HepG2 (cell line): ENCODE data around the gene ST3GAL4. TPM values are rescaled to one million over a fixed set of nuclear protein-coding genes. Genes with fewer than 3 reads are reported as not detected.

Experiments used
- ARHGAP35 ChIP-seq: sonication (generic); formaldehyde crosslinking; IDR thresholded peaks from 2 replicates; pipeline ENCODE4 v1.9.0; 2022; ENCODE audit warnings: mild to moderate bottlenecking, inconsistent platforms, moderate library complexity, missing genetic modification reagents, borderline replicate concordance
- ESRRA ChIP-seq: sonication (generic); formaldehyde crosslinking; IDR thresholded peaks from 2 replicates; pipeline ENCODE4 v1.5.1; 2020; ENCODE audit warnings: mild to moderate bottlenecking, low read depth, missing genetic modification reagents
- ETS1 ChIP-seq: sonication (generic); formaldehyde crosslinking; IDR thresholded peaks from 2 replicates; pipeline ENCODE4 v1.4.0; 2020; ENCODE audit warnings: missing genetic modification reagents
- HNF4A ChIP-seq: sonication (generic); formaldehyde crosslinking; IDR thresholded peaks from 2 replicates; pipeline ENCODE4 v1.4.0; 2020; ENCODE audit warnings: missing genetic modification reagents
- JUNB ChIP-seq: sonication (generic); formaldehyde crosslinking; IDR thresholded peaks from 2 replicates; pipeline ENCODE4 v1.8.0; 2022; ENCODE audit warnings: missing genetic modification reagents, mild to moderate bottlenecking, borderline replicate concordance
- MYC ChIP-seq: sonication (generic); formaldehyde crosslinking; IDR thresholded peaks from 2 replicates; pipeline ENCODE4 v1.9.0; 2021; ENCODE audit warnings: missing genetic modification reagents, borderline replicate concordance
- TAF1 ChIP-seq: sonication (generic); formaldehyde crosslinking; IDR thresholded peaks from 2 replicates; pipeline ENCODE4 v1.4.0; 2020; ENCODE audit warnings: missing genetic modification reagents
- TFDP2 ChIP-seq: sonication (generic); formaldehyde crosslinking; IDR thresholded peaks from 2 replicates; pipeline ENCODE4 v1.4.0; 2020; ENCODE audit warnings: missing genetic modification reagents
- TMF1 ChIP-seq: sonication (generic); formaldehyde crosslinking; IDR thresholded peaks from 2 replicates; pipeline ENCODE4 v1.8.1; 2022; ENCODE audit warnings: low read depth, missing genetic modification reagents
- ZBTB43 ChIP-seq: sonication (generic); formaldehyde crosslinking; conservative IDR thresholded peaks from 2 replicates; pipeline ENCODE4 v1.4.0; 2020; ENCODE audit warnings: missing genetic modification reagents
- ZFYVE20 ChIP-seq: sonication (generic); formaldehyde crosslinking; IDR thresholded peaks from 2 replicates; pipeline ENCODE4 v1.8.0; 2023; ENCODE audit warnings: low read depth, mild to moderate bottlenecking, moderate library complexity, missing genetic modification reagents, borderline replicate concordance
- ZNF138 ChIP-seq: sonication (generic); formaldehyde crosslinking; IDR thresholded peaks from 2 replicates; pipeline ENCODE4 v1.5.0; 2020; ENCODE audit warnings: mild to moderate bottlenecking, low read depth, missing genetic modification reagents
- ZNF670 ChIP-seq: sonication (generic); formaldehyde crosslinking; IDR thresholded peaks from 2 replicates; pipeline ENCODE4 v1.8.0; 2022; ENCODE audit warnings: mild to moderate bottlenecking, missing genetic modification reagents, borderline replicate concordance
- polyA plus RNA-seq, 8 experiments: library from polyadenylated mRNA; depleted of rRNA in 3 of 8; stranded (reverse) in 7 of 8; unstranded in 1 of 8; fragments of >200 nt; fragmentation: Illumina TruSeq in 4 of 8; extraction: Trizol in 4 of 8; gene quantifications; 2 replicates each; pipeline versions ENCODE4 v1.2.1 to v1.2.3, GENCODE V29; 2011 to 2016; ENCODE audit warnings: low read depth in 4 of 8, missing spikeins in 1 of 8, mixed read lengths in 1 of 8; ENCODE audit not compliant: insufficient read depth in 1 of 8
- total RNA-seq, 5 experiments: library from RNA; depleted of rRNA; stranded (reverse); fragments of >200 nt; fragmentation: Illumina TruSeq; extraction: Trizol; gene quantifications; 2 replicates each; pipeline ENCODE4 v1.2.3, GENCODE V29; 2016; ENCODE audit warnings: low read depth in 1 of 5
- TF ChIP-seq, protein P1 (sequence below): sonication (generic); formaldehyde crosslinking; IDR thresholded peaks from 2 replicates; pipeline ENCODE4 v1.8.0; 2022; ENCODE audit warnings: missing genetic modification reagents, mild to moderate bottlenecking, moderate library complexity, borderline replicate concordance
- TF ChIP-seq, protein P2 (sequence below): sonication (generic); formaldehyde crosslinking; IDR thresholded peaks from 2 replicates; pipeline ENCODE4 v1.4.0; 2020; ENCODE audit warnings: mild to moderate bottlenecking, low read depth, missing genetic modification reagents

Gene ST3GAL4
- total and polyA plus RNA-seq, 2 of the 13 experiments (the other 11 are each of a cell fraction or from before 2014, with no cell fraction given) = 9.1 to 13.3 TPM

DNA sequence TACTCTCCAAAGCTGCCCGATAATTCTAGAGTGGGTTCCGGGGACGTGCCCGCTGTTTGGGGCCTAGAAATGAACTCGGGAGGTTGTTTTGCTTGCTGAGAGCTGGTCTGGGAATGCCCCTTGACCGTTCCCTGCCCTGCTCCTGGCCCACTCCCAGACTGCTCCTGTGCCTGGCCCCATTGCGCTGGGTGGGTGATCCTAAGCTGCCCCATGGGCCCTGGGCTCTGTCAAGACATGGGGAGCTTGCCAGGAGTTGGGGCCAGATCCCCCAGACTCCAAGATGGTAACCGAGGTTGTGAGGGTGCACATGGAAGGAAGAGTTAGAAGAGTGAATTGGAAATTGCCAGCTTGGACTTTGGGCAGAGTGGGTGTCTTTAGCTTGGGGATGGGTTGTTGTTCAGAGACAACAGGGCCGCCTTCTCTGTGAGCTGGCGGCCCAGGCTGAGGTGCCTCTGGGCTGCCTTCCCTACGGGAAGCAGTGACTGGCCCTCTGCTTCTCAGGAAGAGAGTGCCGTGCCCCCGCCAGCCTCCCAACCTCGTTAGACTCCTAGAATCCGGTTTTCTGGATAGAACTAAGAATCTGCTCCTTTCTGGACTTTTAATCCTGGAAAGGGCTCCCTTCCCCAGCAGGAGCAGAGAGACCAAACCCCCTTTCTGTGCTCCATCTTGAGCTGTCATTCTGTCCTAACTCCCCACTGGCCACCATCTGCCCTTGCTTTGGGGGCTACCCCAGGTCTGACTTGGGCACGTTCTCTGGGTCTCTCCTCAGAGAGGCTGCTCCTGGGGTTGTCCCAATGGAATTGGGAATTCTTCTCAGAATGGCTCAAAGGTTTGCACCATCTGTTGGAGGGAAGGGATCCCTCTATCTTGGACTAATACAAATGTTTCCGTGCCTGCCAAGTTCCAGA is 1.8 kb downstream of the ST3GAL4 start (continued):
- TF ChIP-seq ZNF138 (CRISPR knock-in tag) (no peak), ARHGAP35 (CRISPR knock-in tag) (no peak), ESRRA (CRISPR knock-in tag) (no peak), ZFYVE20 (CRISPR knock-in tag) (no peak), ETS1 (0 out of 2 replicates have a peak, but pooled peaks have one; percentile 41), ZBTB43 (no peak), MYC (CRISPR knock-in tag) (peak; percentile 22; the same call in 1 of the 2 replicates), HNF4A (CRISPR knock-in tag) (peak; percentile 34; the same call in 1 of the 2 replicates), TAF1 (CRISPR knock-in tag) (peak; percentile 0; the same call in 1 of the 2 replicates), ZNF670 (0 out of 2 replicates have a peak, but pooled peaks have one; percentile 58), TFDP2 (CRISPR knock-in tag) (no peak), JUNB (no peak), TMF1 (CRISPR knock-in tag) (no peak)
- TF ChIP-seq, protein P1, sequence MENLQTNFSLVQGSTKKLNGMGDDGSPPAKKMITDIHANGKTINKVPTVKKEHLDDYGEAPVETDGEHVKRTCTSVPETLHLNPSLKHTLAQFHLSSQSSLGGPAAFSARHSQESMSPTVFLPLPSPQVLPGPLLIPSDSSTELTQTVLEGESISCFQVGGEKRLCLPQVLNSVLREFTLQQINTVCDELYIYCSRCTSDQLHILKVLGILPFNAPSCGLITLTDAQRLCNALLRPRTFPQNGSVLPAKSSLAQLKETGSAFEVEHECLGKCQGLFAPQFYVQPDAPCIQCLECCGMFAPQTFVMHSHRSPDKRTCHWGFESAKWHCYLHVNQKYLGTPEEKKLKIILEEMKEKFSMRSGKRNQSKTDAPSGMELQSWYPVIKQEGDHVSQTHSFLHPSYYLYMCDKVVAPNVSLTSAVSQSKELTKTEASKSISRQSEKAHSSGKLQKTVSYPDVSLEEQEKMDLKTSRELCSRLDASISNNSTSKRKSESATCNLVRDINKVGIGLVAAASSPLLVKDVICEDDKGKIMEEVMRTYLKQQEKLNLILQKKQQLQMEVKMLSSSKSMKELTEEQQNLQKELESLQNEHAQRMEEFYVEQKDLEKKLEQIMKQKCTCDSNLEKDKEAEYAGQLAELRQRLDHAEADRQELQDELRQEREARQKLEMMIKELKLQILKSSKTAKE = no peak
- TF ChIP-seq, protein P2, sequence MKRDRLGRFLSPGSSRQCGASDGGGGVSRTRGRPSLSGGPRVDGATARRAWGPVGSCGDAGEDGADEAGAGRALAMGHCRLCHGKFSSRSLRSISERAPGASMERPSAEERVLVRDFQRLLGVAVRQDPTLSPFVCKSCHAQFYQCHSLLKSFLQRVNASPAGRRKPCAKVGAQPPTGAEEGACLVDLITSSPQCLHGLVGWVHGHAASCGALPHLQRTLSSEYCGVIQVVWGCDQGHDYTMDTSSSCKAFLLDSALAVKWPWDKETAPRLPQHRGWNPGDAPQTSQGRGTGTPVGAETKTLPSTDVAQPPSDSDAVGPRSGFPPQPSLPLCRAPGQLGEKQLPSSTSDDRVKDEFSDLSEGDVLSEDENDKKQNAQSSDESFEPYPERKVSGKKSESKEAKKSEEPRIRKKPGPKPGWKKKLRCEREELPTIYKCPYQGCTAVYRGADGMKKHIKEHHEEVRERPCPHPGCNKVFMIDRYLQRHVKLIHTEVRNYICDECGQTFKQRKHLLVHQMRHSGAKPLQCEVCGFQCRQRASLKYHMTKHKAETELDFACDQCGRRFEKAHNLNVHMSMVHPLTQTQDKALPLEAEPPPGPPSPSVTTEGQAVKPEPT = no peak
